Bone marrow (tissue), 2 donors: ENCODE results near the gene TASP1.
"Not testable (repeated sequence)": the region's sequence is repeated elsewhere in the genome, so short reads cannot be mapped to it uniquely, and the experiment has no call there.

Experiments
- DNase-seq, 2 donors: peaks; one replicate each; lab custom pipeline; 2025; lab: John Stamatoyannopoulos, UW

The TASP1 gene

DNA sequence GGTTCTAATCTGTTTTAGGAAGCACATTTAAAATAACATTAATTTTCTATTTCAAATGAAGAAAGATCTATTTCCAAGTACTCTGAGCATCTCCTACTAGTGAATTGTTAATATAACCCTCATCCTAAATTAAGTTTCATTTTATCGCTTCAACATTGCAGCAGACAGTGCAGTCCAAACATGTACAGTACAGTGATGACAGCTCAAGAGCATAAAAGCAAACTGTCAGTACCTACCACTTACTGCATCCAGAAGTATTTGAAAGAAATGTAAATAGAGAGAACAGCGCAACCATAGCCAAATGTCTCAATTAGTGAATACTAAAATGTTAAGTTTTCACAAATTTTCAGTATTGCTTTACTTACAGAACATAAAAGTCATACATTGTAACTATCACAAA lies 238.3 kb downstream of the TASP1 start:
- no peak for DNase-seq

DNA sequence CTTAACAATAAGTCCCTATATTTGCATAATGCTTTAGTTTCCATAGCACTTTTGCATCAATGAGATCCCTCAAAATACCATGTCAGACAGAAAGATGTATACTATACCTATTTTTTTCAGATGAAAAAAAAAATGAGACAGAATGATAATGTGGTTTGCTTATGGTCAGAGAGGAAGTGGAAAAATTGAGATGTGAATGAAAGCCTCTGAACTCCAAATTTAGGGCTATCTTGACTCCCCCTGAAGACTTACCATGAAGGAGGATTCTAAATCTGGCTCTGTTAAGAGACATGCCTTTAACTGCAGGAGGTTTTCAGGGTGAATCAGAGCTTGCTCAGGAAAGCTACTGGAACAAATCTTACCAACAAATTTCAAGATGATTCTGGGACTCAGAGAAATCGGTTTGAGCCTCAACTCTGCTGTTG lies 241.4 kb downstream of the TASP1 start:
- no peak for DNase-seq

DNA sequence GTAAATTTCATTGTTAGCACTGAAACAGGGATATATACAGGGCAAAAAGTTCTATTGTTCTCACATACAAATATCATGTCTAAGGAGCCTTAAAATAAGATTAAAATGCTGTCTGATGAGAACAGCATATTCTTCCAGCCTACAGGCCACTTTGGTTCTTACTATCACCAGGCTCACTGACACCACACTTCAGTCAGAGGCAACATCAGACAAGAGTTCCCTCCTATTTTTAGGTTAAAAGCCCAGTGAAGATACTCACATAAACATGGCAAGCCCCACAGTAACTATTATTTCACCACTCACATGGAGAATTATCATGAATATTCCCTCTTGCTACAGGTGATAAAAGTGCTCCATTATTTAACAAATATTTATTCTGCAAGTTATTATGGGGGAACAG lies 241.9 kb downstream of the TASP1 start:
- no peak for DNase-seq

DNA sequence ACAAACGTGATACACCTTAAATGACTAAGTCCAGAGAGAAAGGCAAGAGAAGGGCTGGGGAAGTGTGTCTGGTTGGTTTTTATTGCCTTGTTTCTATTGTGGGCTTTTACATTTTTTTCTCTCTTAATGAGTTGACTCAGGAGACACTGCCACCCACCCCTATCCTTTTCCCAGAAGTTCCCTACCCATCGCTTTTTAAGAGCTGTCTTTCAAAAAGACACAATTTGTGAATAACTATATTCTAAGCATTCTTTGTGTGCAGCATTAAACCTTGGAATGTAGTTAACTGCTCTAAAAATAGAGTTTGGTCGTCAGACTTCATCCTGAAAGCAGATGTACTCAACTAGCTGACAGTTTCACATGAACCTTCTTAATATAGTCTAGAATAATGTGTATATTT lies 242.7 kb downstream of the TASP1 start:
- DNase-seq, result no peak

DNA sequence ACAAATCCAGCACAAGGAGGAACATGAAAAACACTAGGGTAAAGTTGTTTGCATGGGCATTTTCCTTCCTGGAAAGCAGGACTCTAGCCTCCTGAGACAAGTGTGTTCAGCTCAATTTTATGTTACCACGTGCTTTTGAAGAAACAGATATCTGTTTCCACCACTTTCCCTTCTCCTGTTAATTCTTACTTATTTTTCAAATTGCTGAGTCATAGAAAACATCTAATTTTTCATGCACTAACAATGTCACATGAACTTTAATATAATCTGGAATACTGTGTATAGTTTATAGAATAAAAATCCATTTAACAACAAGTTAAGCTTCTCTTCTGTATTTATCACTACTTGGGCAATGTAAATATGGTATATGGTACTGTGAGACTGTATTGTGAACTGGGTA lies 243.5 kb downstream of the TASP1 start:
- no peak for DNase-seq

DNA sequence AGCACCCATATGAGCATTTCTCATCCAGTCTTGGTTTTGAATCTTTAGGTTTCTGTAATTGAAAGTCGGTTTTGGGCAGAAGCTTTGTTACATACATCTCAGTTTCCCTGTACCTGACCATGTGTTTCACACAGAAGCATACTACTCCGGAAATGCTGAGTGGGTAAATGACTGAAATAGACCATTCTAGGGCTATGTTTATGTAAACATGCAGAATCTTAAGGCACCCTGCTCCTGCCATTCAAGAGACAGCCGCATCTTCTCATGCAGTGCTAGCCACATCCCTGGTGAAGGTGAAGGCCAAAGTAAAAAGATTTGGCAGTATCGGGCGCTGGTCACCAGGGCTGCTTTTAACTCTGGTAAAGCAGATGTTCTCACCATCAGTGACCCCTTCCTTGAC lies 246.3 kb downstream of the TASP1 start:
- no peak for DNase-seq

DNA sequence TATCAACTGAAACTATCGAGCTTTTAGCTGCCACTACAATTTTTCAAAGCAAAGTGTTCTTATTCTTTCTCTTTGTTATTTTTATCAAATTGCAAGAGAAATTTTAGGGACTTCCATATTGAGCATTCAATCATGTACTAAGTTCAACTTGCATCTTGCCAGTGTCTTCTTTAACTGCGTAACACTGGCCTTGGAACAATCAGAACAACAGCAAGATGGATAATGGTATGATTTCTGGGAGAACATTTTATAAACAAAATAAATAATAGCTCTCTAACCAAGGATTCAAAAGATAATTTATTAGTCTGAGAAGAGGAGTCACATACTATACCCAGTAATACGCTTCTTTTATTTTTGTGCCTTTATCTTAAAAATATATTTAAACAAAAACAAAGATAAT lies 249.6 kb downstream of the TASP1 start:
- DNase-seq, result no peak

DNA sequence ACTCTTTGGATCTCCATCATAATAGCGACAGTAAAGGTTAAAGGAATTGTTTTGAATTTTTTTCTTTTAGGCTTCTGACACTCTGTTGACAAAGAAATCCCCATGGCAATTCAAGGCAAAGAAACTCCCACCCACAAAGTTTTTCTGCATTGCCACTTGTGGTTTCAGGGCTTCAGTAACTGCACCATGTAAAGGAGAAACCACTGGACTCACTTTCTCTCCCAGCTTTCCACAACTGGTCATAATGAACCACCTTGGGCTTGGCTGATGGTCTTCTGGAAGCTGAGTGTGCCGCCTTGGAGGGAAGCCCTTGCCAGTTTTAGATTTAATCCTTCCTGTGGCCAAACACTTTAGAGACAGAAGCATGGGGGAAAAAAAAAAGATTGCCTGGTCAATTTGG lies 254.6 kb downstream of the TASP1 start:
- no peak for DNase-seq

DNA sequence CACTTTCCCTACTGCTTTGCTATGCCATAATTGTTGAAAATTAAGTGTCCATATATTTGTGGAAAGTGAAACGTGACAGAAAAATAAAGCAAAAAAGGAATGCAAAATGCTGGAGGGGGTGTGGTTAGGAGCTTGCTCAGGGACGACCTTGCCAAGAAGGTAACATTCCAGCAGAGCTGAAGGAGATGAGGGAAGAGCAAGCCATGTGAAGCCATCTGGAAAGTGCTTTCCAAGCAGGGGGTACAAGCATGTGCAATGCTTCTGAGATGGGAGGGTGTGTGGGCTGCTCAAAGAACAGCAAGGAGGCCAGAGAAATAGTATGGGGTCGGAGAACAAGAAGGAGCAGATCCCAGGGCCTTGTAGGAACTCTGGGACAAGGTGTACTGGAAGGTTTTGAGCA lies 255.9 kb downstream of the TASP1 start:
- no peak for DNase-seq

DNA sequence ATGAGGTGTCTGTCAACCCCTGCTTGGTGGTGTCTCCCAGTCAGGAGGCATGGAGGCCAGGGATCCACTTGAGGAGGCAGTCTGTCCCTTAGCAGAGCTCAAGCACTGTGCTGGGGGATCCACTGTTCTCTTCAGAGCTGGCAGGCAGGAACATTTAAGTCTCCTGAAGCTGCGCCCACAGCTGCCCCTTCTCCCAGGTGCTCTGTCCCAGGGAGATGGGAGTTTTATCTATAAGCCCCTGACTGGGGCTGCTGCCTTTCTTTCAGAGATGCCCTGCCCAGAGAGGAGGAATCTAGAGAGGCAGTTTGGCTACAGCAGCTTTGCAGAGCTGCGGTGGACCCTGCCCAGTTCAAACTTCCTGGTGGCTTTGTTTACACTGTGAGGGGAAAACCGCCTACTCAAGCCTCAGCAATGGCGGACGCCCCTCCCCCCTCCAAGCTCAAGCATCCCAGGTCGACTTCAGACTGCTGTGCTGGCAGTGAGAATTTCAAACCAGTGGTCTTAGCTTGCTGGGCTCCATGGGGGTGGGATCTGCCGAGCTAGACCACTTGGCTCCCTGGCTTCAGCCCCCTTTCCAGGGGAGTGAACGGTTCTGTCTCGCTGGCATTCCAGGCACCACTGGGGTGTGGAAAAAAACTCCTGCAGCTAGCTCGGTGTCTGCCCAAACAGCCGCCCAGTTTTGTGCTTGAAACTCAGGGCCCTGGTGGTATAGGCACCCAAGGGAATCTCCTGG lies 258.1 kb downstream of the TASP1 start:
- DNase-seq, result not testable (repeated sequence)

DNA sequence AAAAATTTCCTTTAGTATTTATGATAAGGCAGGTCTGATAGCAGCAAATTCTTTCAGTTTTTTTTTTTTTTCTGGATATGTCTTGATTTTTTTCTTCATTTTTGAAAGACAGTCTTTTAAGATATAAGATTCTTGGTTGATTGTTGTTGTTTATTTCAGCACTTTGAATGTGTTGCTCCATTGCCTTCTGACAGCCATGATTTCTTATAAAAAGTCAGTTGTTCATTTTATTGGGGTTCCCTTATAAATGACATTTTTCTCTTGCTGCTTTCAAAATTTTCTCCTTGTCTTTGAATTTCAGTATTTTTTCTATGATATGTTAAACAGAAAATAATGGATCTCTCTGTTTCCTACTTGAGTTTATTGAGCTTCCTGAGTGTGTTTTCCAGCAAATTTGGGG lies 265.3 kb downstream of the TASP1 start:
- DNase-seq, result no peak

DNA sequence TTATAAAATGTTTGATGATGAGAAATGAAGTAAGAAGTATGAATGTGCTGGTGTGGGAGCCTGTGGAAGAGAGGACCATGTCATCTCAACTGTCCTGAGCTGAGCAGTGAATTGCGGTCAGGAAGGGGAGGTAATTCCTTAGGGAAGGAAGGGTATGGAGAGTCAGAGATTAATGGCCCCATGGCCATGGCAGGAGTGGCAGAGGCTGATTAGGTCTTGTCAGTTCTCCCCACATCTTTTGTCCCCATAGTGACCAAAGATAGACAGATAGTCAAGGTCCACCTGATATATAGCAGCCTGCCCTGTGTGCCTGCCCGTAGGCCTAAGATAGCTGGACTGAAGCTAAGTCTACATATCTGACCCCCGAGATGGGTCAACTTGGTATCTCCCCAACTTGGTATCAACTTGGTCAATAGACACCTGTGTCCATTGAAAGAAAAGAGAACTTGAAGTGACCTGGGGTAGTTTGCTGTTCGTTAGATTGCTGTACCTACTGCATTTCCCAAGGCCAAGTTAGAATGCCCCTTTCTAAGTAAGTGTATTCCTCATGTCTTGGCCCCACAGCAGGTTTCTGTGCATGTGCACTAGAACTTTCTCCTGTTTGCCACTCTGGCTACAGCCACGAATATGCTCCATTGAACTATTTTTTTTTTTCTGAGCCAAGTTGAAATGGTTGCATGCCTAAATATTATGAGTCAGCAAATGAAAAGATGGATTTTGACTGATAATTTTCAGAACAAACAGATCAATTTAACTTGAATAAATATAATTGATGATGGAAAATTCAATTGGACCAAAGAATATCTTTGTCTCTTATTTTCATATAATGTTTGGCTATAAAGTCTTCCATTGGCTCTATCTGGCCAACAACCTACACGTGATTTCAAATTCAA lies 274.2 kb downstream of the TASP1 start:
- no peak for DNase-seq

DNA sequence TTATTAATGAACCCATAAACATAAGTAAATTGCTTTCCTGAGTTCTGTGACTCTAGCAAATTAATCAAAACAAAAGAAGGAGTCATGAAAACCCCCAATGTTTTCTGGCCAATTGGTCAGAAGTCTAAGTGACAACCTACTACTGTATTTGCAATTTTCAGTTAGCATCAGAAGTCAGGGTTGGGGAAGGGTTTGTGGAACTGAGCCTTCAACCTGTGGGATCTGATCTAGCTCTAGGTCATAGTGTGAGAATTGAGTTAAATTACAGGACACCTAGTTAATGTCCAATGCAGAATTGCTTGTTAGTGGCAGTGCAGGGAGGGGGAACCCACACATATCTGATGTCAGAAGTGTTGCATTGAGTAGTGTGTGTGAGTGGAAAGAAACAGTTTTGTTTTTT lies 275.3 kb downstream of the TASP1 start:
- DNase-seq, result no peak

DNA sequence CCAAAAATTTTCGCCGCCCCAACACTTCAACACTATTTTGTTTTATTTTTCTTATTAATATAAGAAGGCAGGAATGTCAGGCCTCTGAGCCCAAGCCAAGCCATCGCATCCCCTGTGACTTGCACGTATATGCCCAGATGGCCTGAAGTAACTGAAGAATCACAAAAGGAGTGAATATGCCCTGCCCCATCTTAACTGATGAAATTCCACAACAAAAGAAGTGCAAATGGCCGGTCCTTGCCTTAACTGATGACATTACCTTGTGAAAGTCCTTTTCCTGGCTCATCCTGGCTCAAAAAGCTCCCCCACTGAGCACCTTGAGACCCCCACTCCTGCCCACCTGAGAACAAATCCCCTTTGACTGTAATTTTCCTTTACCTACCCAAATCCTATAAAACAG lies 276.6 kb downstream of the TASP1 start:
- DNase-seq, result not testable (repeated sequence)

DNA sequence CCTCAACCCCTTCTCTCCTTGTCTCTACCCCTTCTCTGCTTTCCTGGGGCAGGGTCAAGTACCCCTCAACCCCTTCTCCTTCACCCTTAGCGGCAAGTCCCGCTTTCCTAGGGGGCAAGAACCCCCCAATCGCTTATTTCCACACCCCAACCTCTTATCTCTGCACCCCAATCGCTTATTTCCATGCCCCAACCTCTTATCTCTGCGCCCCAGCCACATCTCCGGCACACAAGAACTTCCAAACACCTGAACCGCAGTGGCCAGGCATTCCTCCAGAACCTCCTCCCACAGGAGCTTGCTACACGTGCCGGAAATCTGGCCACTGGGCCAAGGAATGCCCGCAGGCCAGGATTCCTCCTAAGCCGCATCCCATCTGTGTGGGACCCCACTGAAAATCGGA lies 279.8 kb downstream of the TASP1 start:
- not testable (repeated sequence) for DNase-seq

DNA sequence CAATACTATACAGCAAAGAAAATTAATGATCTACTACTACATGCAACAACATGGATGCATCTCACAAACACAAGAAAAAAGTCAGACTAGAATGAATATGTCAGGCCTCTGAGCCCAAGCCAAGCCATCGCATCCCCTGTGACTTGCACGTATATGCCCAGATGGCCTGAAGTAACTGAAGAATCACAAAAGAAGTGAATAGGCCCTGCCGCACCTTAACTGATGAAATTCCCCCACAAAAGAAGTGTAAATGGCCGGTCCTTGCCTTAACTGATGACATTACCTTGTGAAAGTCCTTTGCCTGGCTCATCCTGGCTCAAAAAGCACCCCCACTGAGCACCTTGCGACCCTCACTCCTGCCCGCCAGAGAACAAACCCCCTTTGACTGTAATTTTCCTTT lies 280.9 kb downstream of the TASP1 start:
- DNase-seq, result not testable (repeated sequence)

DNA sequence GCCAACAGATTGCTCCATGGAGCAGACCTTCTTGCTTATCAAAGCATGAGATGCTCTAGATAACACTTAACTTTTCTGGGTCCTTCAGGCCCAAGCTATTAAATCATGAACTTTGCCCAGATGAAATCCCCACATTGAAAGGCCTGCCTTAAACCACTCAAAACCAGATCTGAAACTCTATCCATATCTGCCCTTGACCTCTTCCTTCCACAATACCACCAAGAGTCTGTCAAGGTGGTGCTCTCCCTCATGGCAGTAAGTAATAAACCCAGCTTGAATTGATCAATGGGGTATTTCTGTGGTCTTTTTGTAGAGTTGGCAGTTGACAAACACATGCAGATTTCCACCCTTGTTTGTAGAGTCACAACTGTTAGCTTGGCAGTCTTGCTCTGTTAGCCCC lies 282.1 kb downstream of the TASP1 start:
- DNase-seq, result no peak

DNA sequence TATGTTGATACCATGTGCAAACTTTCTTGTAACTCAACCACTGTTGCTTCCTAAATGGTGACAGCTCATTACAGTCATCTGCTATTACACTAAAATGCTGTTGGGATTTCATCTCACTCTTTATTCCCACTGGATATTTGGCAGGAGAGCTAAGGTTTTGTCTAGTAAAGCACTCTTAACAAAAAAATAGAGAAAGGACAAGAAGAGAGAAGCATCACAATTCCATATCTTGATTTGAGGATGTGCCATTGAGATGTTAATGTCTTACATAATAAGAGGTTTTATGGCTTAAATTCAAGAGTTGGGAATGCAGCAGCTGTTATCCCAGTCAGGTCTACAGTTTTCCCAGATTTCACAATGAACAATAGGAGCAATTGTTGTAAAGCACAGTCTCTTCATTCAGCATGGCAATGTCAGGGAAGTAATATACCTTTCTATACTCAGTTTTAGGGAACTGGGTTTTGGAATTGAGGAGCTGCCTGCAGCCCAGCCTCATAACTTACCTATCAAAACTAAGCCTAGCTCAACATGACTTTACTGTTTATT lies 282.7 kb downstream of the TASP1 start:
- DNase-seq, result no peak

DNA sequence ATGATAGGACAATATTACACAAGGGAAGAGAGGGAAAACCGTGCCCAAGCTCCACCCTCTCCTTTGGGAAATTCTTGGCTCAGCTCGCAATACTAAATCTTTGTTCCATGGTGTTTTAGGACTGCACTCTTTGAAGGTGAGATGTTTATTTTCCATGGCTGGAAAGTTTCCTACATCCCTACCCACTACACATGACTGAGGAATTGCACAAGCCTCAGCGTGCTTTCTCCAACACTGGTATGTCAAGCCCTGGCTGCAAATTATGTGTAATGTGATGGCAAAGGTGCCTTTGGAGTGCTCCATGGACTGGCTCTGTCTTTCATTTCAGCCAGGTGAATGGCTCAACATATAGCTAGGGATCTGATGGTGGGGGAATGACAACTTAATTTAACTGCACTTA lies 283.3 kb downstream of the TASP1 start:
- no peak for DNase-seq

DNA sequence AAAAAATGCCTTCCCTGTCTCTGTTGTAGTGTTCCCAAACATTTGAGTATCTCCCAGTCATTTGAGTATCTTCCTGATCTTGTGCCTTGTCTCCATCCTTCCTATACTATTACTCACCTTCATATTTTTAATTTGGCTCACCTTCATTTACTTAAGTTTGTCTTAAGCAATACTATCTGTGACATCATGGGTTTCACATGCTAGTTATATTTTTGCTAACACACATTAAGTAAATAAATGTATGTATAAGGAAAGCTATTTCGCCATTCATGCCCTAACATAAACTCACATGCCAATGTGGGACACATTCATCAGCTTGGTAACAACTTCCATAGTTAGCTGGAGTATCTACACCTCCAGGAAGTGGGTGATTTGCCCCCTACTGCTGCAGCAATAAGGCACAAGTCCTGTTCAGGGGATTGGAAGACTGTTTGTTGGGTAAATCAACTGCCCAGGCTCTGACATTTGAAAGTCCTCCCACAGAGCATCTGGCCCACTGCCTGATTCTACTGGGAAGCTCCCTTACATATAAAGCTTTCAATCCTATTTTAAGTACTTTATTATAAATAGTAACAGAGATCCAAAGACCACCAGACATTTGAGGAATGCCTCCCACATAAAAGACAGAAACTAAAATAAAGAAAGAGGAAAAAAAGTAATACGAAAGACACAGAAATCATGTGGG lies 285.3 kb downstream of the TASP1 start:
- no peak for DNase-seq

DNA sequence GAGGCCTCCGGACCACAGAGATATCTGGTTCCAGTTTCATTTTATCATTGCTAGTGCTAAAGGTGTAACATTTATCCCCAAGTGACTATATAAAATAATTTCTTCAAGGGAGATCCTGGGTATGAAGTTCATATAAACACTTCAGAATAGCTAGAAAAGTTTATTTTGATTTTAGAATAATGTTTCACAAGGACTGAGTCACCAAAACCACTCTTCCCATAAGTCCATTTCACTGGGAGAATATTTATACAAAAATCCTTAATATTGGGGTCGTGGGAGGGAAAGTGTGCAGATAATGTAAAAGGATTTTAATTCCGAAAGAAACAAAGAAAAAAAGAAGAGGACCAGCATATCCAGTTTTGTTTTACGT lies 289.5 kb downstream of the TASP1 start:
- DNase-seq, result no peak
